ENCODE measurements around the gene TEDC1. TPM values are rescaled to one million over a fixed set of nuclear protein-coding genes. Genes with fewer than 3 reads are reported as not detected.

Gene TEDC1
- total RNA-seq, 2 donors from 2014 or later: 9.1 to 23.8 TPM

GRCh38 chr14:105466531-105467248 is 24.4 kb upstream of the TEDC1 start:
- no peaks in the 10 kb centered on the region for H3K27me3 ChIP-seq (ENCODE audit: control insufficient read depth, insufficient read depth, low read length, poor library complexity, severe bottlenecking)
- H3K4me1 ChIP-seq (ENCODE audit: control insufficient read depth, insufficient read depth, low read length): no peaks in the 10 kb centered on the region
- DNase-seq: no peak
- TF ChIP-seq CTCF (conservative IDR thresholded peaks at IDR 0.05): no peak
- peaks cover 17% of the 10 kb centered on the region for H3K36me3 ChIP-seq (ENCODE audit: control insufficient read depth, insufficient read depth, low read length)
- Mint-ChIP-seq H3K36me3 (ENCODE audit: low read depth) (peaks cover 22% of the 10 kb centered on the region), H3K27me3 (ENCODE audit: insufficient read depth) (no peaks in the 10 kb centered on the region), H3K4me3 (no peak overlapping the region), H3K4me1 (no peaks in the 10 kb centered on the region), H3K9me3 (no peaks in the 10 kb centered on the region), H3K27ac (no peak overlapping the region)
- H3K9ac ChIP-seq (ENCODE audit: extremely low read depth, low read length, poor library complexity, severe bottlenecking): no peak overlapping the region
- no peak overlapping the region for H3K27ac ChIP-seq (ENCODE audit: low read depth, low read length)
- 94 to 98% methylated on average over 37 to 53 of the region's 53 CpGs for WGBS, 2 experiments (ENCODE audit: insufficient coverage in 1 of 2, insufficient read length in 1 of 2)
- no peaks in the 10 kb centered on the region for H3K9me3 ChIP-seq (ENCODE audit: control insufficient read depth, low read length)
- H3K4me3 ChIP-seq (ENCODE audit: low read length): no peak overlapping the region

GRCh38 chr14:105467249-105467941 is 23.7 kb upstream of the TEDC1 start:
- Mint-ChIP-seq H3K9me3 (no peaks in the 10 kb centered on the region), H3K27me3 (ENCODE audit: insufficient read depth) (no peaks in the 10 kb centered on the region), H3K4me3 (no peak overlapping the region), H3K4me1 (no peaks in the 10 kb centered on the region), H3K27ac (no peak overlapping the region), H3K36me3 (ENCODE audit: low read depth) (peaks cover 20% of the 10 kb centered on the region)
- H3K36me3 ChIP-seq (ENCODE audit: control insufficient read depth, insufficient read depth, low read length): peaks cover 16% of the 10 kb centered on the region
- no peaks in the 10 kb centered on the region for H3K27me3 ChIP-seq (ENCODE audit: control insufficient read depth, insufficient read depth, low read length, poor library complexity, severe bottlenecking)
- no peak overlapping the region for H3K27ac ChIP-seq (ENCODE audit: low read depth, low read length)
- H3K9ac ChIP-seq (ENCODE audit: extremely low read depth, low read length, poor library complexity, severe bottlenecking): no peak overlapping the region
- no peaks in the 10 kb centered on the region for H3K4me1 ChIP-seq (ENCODE audit: control insufficient read depth, insufficient read depth, low read length)
- WGBS, 2 experiments (ENCODE audit: insufficient coverage in 1 of 2, insufficient read length in 1 of 2): 95 to 97% methylated on average over 10 to 20 of the region's 20 CpGs
- no peak overlapping the region for H3K4me3 ChIP-seq (ENCODE audit: low read length)
- DNase-seq: no peak
- TF ChIP-seq CTCF (conservative IDR thresholded peaks at IDR 0.05): no peak
- H3K9me3 ChIP-seq (ENCODE audit: control insufficient read depth, low read length): no peaks in the 10 kb centered on the region

GRCh38 chr14:105467942-105468471 is 23.0 kb upstream of the TEDC1 start:
- peaks cover 16% of the 10 kb centered on the region for H3K36me3 ChIP-seq (ENCODE audit: control insufficient read depth, insufficient read depth, low read length)
- DNase-seq: no peak
- Mint-ChIP-seq H3K4me1 (no peaks in the 10 kb centered on the region), H3K27ac (no peak overlapping the region), H3K36me3 (ENCODE audit: low read depth) (peaks cover 18% of the 10 kb centered on the region), H3K27me3 (ENCODE audit: insufficient read depth) (no peaks in the 10 kb centered on the region), H3K4me3 (no peak overlapping the region), H3K9me3 (no peaks in the 10 kb centered on the region)
- no peak overlapping the region for H3K27ac ChIP-seq (ENCODE audit: low read depth, low read length)
- H3K9me3 ChIP-seq (ENCODE audit: control insufficient read depth, low read length): no peaks in the 10 kb centered on the region
- TF ChIP-seq CTCF (conservative IDR thresholded peaks at IDR 0.05): no peak
- H3K27me3 ChIP-seq (ENCODE audit: control insufficient read depth, insufficient read depth, low read length, poor library complexity, severe bottlenecking): no peaks in the 10 kb centered on the region
- H3K4me1 ChIP-seq (ENCODE audit: control insufficient read depth, insufficient read depth, low read length): no peaks in the 10 kb centered on the region
- no peak overlapping the region for H3K9ac ChIP-seq (ENCODE audit: extremely low read depth, low read length, poor library complexity, severe bottlenecking)
- no peak overlapping the region for H3K4me3 ChIP-seq (ENCODE audit: low read length)
- 94% methylated on average over 15 to 22 of the region's 22 CpGs for WGBS, 2 experiments (ENCODE audit: insufficient coverage in 1 of 2, insufficient read length in 1 of 2)
